GM12892 (cell line): ENCODE results near the gene LIPH.

ENCODE experiments used
- POLR2A ChIP-seq: IDR thresholded peaks from 2 replicates; pipeline ENCODE4 v1.6.1; 2011; ENCODE audit warnings: low read depth, low read length, control low read depth
- POLR2AphosphoS5 ChIP-seq: IDR thresholded peaks from 2 replicates; pipeline ENCODE4 v1.6.1; 2011; ENCODE audit warnings: low read depth, low read length, control low read depth

DNA sequence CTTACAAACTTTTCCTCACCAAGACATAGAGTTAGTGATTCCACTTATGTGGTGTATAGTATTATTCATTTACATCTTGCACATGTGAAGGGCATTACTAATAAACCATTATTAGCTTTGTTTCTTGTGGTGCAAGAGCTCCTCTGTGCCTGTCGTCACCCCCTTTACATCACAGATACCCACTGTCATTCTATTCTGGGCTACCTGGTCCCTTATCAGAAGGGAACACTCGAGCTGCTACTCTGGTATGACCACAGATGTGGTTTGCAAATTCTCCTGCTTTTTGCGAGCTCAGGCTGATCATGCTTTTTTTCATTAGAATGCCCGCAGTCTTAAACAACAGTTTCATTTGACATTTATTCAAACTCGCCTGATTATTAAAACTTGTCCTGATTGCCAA lies 19.8 kb upstream of the LIPH start:
- TF ChIP-seq POLR2A (no peak), POLR2AphosphoS5 (no peak)
